ENCODE data around the gene TSPAN4. TPM values are rescaled to one million over a fixed set of nuclear protein-coding genes. Genes with fewer than 3 reads are reported as not detected.
A peak's percentile ranks its signal among the peaks of the same experiment; 100 is the strongest.

The TSPAN4 gene
- total and polyA plus RNA-seq, 12 donors = 22.2 to 66.5 (median 29.5) TPM

DNA sequence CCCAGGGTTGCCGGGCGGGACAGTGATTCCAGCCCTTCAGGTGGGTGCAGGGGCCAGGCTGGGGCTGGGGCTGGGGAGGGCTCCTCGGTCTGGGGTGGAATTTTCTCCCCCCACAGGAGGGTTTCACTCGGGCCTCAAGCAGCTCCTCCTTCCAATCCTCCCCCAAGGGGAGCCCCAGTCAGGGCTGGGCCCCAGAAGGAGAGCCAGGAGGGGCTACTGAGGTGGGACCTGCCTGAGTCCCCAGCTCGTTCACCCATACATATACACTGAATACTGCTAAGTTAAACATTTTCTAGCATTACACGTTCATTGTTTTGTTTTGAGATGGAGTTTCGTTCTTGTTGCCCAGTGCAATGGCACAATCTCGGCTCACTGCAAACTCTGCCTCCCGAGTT, 16.4 kb upstream of the TSPAN4 start:
- DNase-seq (no peak), ATAC-seq (no peak)
- H3K36me3 ChIP-seq = peaks cover 0 to 46% (median 20%) of the 10 kb centered on the region in 9 donors
- H3K27ac ChIP-seq = peak overlapping the region in 8 of 10 donors; percentile 72 to 90 (median 88)
- TF ChIP-seq, protein P1, sequence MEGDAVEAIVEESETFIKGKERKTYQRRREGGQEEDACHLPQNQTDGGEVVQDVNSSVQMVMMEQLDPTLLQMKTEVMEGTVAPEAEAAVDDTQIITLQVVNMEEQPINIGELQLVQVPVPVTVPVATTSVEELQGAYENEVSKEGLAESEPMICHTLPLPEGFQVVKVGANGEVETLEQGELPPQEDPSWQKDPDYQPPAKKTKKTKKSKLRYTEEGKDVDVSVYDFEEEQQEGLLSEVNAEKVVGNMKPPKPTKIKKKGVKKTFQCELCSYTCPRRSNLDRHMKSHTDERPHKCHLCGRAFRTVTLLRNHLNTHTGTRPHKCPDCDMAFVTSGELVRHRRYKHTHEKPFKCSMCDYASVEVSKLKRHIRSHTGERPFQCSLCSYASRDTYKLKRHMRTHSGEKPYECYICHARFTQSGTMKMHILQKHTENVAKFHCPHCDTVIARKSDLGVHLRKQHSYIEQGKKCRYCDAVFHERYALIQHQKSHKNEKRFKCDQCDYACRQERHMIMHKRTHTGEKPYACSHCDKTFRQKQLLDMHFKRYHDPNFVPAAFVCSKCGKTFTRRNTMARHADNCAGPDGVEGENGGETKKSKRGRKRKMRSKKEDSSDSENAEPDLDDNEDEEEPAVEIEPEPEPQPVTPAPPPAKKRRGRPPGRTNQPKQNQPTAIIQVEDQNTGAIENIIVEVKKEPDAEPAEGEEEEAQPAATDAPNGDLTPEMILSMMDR (IDR thresholded peaks at IDR 0.05) = no peak
- peaks cover 0 to 50% (median 0%) of the 10 kb centered on the region in 7 donors for H3K27me3 ChIP-seq
- H3K9me3 ChIP-seq = no peaks in the 10 kb centered on the region
- peak overlapping the region in 3 of 10 donors; percentile 58 to 60 (median 60) for H3K4me3 ChIP-seq
- intact Hi-C loops (cut with DNase I) = no loop called here
- 81 to 83% methylated on average over 9 of the region's 9 CpGs for WGBS, 2 donors
- peaks cover 40 to 88% (median 70%) of the 10 kb centered on the region in 9 donors for H3K4me1 ChIP-seq

DNA sequence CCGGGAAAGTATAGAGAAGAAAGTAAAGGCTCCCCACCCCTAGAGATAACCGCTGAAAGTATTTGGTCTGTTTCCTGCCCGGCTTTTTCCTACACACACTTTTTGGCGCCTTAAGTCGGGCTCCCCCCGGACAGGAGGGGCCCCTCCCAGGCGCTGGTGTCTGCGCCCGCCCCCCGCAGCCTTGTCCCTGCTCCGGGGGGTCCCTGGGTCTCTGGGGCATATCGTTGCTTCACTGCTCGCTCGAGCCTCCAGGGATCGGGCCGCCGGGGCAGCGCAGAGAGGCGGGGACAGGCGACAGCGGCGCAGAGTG, 15.9 kb upstream of the TSPAN4 start:
- H3K27me3 ChIP-seq = peaks cover 0 to 56% (median 0%) of the 10 kb centered on the region in 7 donors
- peaks cover 0 to 42% (median 20%) of the 10 kb centered on the region in 9 donors for H3K36me3 ChIP-seq
- TF ChIP-seq, protein P1 (IDR thresholded peaks at IDR 0.05) = no peak
- peak overlapping the region; percentile 72 to 90 (median 86) for H3K27ac ChIP-seq
- H3K4me3 ChIP-seq = peak overlapping the region; percentile 24 to 69 (median 58)
- no peaks in the 10 kb centered on the region for H3K9me3 ChIP-seq
- intact Hi-C loops (cut with DNase I) = no loop called here
- DNase-seq = no peak
- 1 to 4% methylated on average over 21 to 22 of the region's 22 CpGs for WGBS, 2 donors
- peaks cover 36 to 88% (median 67%) of the 10 kb centered on the region in 9 donors for H3K4me1 ChIP-seq
- ATAC-seq = peak in 2 of 8 donors; percentile 1 to 3

DNA sequence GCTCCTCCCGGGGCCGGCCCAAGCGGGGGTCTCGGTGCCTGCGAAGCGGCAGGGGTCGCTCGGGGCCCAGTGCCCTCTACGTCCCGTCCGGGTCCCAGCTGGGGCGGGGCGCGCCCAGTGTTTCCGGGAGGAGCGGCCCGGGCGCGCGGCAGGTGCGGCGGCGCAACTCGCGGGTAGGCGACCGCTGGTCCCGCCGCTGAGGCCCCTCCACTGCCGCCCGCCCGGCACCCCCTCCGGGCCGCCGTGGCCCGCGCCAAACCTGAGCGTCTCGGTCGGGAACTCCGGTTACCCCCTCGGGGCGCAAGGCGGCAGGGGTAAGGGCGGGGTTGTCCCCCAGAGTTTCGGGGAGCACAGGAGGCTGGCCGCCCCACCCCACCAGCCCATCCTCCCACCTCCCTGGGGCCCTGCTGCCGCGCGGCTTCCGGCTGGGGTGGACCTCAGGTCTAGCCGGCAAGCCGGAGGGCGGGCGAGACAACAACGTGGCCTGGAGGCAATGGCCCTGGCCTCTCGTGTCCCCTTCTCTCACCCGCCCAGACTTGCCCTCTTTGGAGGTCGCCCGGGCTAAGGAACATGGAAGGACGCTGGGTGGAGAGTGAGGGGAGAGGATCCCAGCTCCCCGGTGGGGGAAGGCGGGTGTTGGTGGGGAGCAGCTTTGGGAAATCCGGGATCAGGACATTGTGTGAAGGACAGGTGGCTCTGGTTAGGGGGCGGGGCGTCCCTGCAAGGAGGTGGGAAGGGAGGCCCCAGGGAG, 15.3 kb upstream of the TSPAN4 start:
- Histone ChIP-seq H3K4me3 (peak overlapping the region; percentile 24 to 69 (median 58)), H3K27me3 (peaks cover 0 to 61% (median 0%) of the 10 kb centered on the region in 7 donors), H3K4me1 (peaks cover 34 to 88% (median 67%) of the 10 kb centered on the region in 9 donors), H3K27ac (peak overlapping the region; percentile 72 to 90 (median 86)), H3K36me3 (peaks cover 0 to 37% (median 19%) of the 10 kb centered on the region in 9 donors), H3K9me3 (no peaks in the 10 kb centered on the region)
- WGBS, 2 donors = 4 to 7% methylated on average over 42 to 66 of the region's 66 CpGs
- intact Hi-C loops (cut with DNase I) = no loop called here
- peak in 1 of 2 donors; percentile 56 for DNase-seq
- TF ChIP-seq, protein P1 (IDR thresholded peaks at IDR 0.05) = no peak
- peak in 4 of 8 donors; percentile 3 to 25 (median 14) for ATAC-seq

DNA sequence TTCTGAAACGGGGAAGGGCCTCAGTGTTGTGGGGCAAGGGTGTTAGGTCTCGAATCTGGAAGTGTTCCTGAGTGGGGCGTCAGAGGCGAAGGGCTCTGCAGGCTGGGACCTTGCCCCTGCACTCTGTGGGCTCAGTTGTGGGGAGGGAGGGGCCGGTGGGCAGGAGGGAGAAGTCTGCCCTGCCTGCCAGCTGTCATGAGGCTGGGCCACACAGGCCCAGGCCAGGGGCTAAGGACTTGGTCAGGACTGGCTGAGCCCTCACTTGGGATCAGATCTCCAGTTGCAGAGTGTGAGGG, 14.8 kb upstream of the TSPAN4 start, which contains the start of gene CRACR2B:
Gene CRACR2B (plus strand): TSS at position 23 of the 296 bp plus-strand sequence. CDS start 689 bp downstream, outside the sequence.
- DNase-seq (no peak), ATAC-seq (no peak)
- intact Hi-C loops (cut with DNase I) = no loop called here
- WGBS, 2 donors = 41 to 49% methylated on average over 5 of the region's 5 CpGs
- Histone ChIP-seq H3K9me3 (no peaks in the 10 kb centered on the region), H3K4me1 (peaks cover 35 to 86% (median 65%) of the 10 kb centered on the region in 9 donors), H3K27me3 (peaks cover 0 to 64% (median 0%) of the 10 kb centered on the region in 7 donors), H3K27ac (peak within 1 kb of the TSS; percentile 72 to 90 (median 86)), H3K36me3 (peaks cover 0 to 32% (median 19%) of the 10 kb centered on the region in 9 donors), H3K4me3 (peak within 1 kb of the TSS; percentile 24 to 69 (median 58))
- TF ChIP-seq, protein P1 (IDR thresholded peaks at IDR 0.05) = no peak

Data from heart right ventricle (tissue), 16 donors.